Body of pancreas (tissue), 4 donors: ENCODE data around the gene VTI1B. TPM values are rescaled to one million over a fixed set of nuclear protein-coding genes. Genes with fewer than 3 reads are reported as not detected.
"Not testable (repeated sequence)": the region's sequence is repeated elsewhere in the genome, so short reads cannot be mapped to it uniquely, and the experiment has no call there.

ENCODE experiments used
- ATAC-seq: fragments of 150-250 bp; one replicate; pipeline ENCODE4 v1.9.1; 2016
- DNase-seq, 4 donors: peaks; one replicate each; pipeline ENCODE4 v3.0.0-alpha.2; 2019
- H3K27ac ChIP-seq, 4 donors: fragments of 200-600 bp; sonication (generic); 1 replicate in 3 of 4; 2 replicates in 1 of 4; pipeline versions ENCODE4 v1.5.1 to v1.6.1; 2016 to 2019; ENCODE audit warnings: mild to moderate bottlenecking in 1 of 4, mixed read lengths in 1 of 4, moderate library complexity in 1 of 4
- H3K27me3 ChIP-seq, 2 donors: fragments of 200-600 bp; sonication (generic); one replicate each; pipeline ENCODE4 v1.6.0; 2016; ENCODE audit warnings: mild to moderate bottlenecking in 1 of 2
- H3K36me3 ChIP-seq, 2 donors: fragments of 200-600 bp; sonication (generic); replicated peaks in 1 of 2; 2 replicates each; pipeline ENCODE4 v1.5.1; 2016; ENCODE audit warnings: low read depth in 2 of 2; ENCODE audit not compliant: insufficient read depth in 1 of 2
- H3K4me1 ChIP-seq: fragments of 200-600 bp; sonication (generic); one replicate; pipeline ENCODE4 v1.6.0; 2016
- H3K4me3 ChIP-seq, 2 donors: fragments of 200-600 bp; sonication (generic); 1 replicate in 1 of 2; 2 replicates in 1 of 2; pipeline ENCODE4 v1.5.1; 2016 to 2019
- H3K9me3 ChIP-seq, 3 donors: fragments of 200-600 bp; sonication (generic); 1 replicate in 2 of 3; 2 replicates in 1 of 3; pipeline ENCODE4 v1.5.1; 2016
- CTCF ChIP-seq, 7 experiments: fragments of 450-650 bp in 4 of 7; fragments of 200-600 bp in 3 of 7; sonication (generic) in 3 of 7; IDR thresholded peaks; one replicate each; pipeline ENCODE4 v1.5.1; 2016 to 2019; ENCODE audit warnings: antibody characterized with exemption in 7 of 7
- POLR2A ChIP-seq, 3 donors: fragments of 450-650 bp; IDR thresholded peaks; one replicate each; pipeline ENCODE4 v1.6.1; 2016; ENCODE audit warnings: antibody characterized with exemption in 3 of 3, mild to moderate bottlenecking in 2 of 3
- WGBS, 2 donors: methylation state at CpG; one replicate each; pipeline ENCODE4 v1.1.5; 2017; 5-methylcytosine and 5-hydroxymethylcytosine counted together
- intact Hi-C: fragments of 100-400 bp; cut with DNase I; formaldehyde crosslinking; loops from one replicate; pipeline ENCODE4 v1.15.1; 2023
- total RNA-seq, 2 donors: library from RNA; depleted of rRNA; stranded (reverse); fragments of >200 nt; gene quantifications; one replicate each; pipeline ENCODE4 v1.1.0, GENCODE V29; 2016

The VTI1B gene
- 10 to 100 TPM; 24.4 to 41.2 TPM for total RNA-seq

- TF ChIP-seq POLR2A (IDR thresholded peaks at IDR 0.05) (peak; percentile 47 to 85 (median 78)), CTCF (IDR thresholded peaks at IDR 0.05) (no peak)
- Histone ChIP-seq H3K9me3 (no peaks in the 10 kb centered on the region), H3K27me3 (no peaks in the 10 kb centered on the region), H3K36me3 (no peaks in the 10 kb centered on the region), H3K4me3 (peak within 1 kb of the TSS; percentile 87 to 95), H3K27ac (peak within 1 kb of the TSS; percentile 95 to 100 (median 98)), H3K4me1 (peaks cover 36% of the 10 kb centered on the region)
- 0% methylated on average over 6 to 79 of the region's 87 CpGs for WGBS, 2 donors
- intact Hi-C loops = no loop called here
- ATAC-seq (peak; percentile 92), DNase-seq (peak; percentile 67 to 81 (median 76))
Observed at GRCh38 chr14:67674480-67675218, at the start of gene VTI1B. Gene VTI1B (minus strand): TSS chr14:67674632. CDS start chr14:67674489, 143 bp downstream.

GRCh38 chr14:67722293-67722692 lies 47.9 kb upstream of the VTI1B start:
- DNase-seq = peak; percentile 32 to 64 (median 60)
- Histone ChIP-seq H3K27me3 (no peaks in the 10 kb centered on the region), H3K4me3 (no peak overlapping the region), H3K27ac (no peak overlapping the region), H3K9me3 (no peaks in the 10 kb centered on the region), H3K4me1 (peaks cover 18% of the 10 kb centered on the region), H3K36me3 (no peaks in the 10 kb centered on the region)
- intact Hi-C loops = no loop called here
- peak; percentile 63 for ATAC-seq
- TF ChIP-seq POLR2A (IDR thresholded peaks at IDR 0.05) (no peak), CTCF (IDR thresholded peaks at IDR 0.05) (no peak)
- 3 to 6% methylated on average over 3 of the region's 3 CpGs for WGBS, 2 donors

GRCh38 chr14:67721875-67722274 lies 47.4 kb upstream of the VTI1B start:
- ATAC-seq = no peak
- intact Hi-C loops = no loop called here
- WGBS, 2 donors = 57 to 66% methylated on average over 5 of the region's 5 CpGs

GRCh38 chr14:67719866-67720265 lies 45.4 kb upstream of the VTI1B start:
- Histone ChIP-seq H3K27ac (no peak overlapping the region), H3K27me3 (no peaks in the 10 kb centered on the region), H3K4me1 (peaks cover 18% of the 10 kb centered on the region), H3K9me3 (no peaks in the 10 kb centered on the region), H3K4me3 (no peak overlapping the region), H3K36me3 (no peaks in the 10 kb centered on the region)
- DNase-seq (no peak), ATAC-seq (no peak)
- intact Hi-C loops = no loop called here
- TF ChIP-seq POLR2A (IDR thresholded peaks at IDR 0.05) (no peak), CTCF (IDR thresholded peaks at IDR 0.05) (no peak)
- 57 to 64% methylated on average over 2 of the region's 2 CpGs for WGBS, 2 donors

More at GRCh38 chr14:67721875-67722274, 47.4 kb upstream of the VTI1B start:
- TF ChIP-seq POLR2A (IDR thresholded peaks at IDR 0.05) (no peak), CTCF (IDR thresholded peaks at IDR 0.05) (no peak)
- no peak for DNase-seq
- Histone ChIP-seq H3K4me1 (peaks cover 18% of the 10 kb centered on the region), H3K27ac (no peak overlapping the region), H3K4me3 (no peak overlapping the region), H3K9me3 (no peaks in the 10 kb centered on the region), H3K36me3 (no peaks in the 10 kb centered on the region), H3K27me3 (no peaks in the 10 kb centered on the region)

- H3K4me3 ChIP-seq, H3K36me3 ChIP-seq, intact Hi-C loops, ATAC-seq, DNase-seq, H3K27me3 ChIP-seq, H3K9me3 ChIP-seq: not testable (repeated sequence)
- Histone ChIP-seq H3K27ac (peak overlapping the region in 1 of 4 donors; percentile 10), H3K4me1 (peaks cover 18% of the 10 kb centered on the region)
- 77 to 84% methylated on average over 3 of the region's 3 CpGs for WGBS, 2 donors
Observed at GRCh38 chr14:67719385-67719784, 45.0 kb upstream of the VTI1B start.
